Activated CD4-positive, CD25-positive, alpha-beta regulatory T cell (primary cell): ENCODE results near the gene IGDCC3.

Experiments used
- DNase-seq, 4 experiments: peaks; one replicate each; lab custom pipeline; 2025; lab: John Stamatoyannopoulos, UW

Gene IGDCC3

DNA sequence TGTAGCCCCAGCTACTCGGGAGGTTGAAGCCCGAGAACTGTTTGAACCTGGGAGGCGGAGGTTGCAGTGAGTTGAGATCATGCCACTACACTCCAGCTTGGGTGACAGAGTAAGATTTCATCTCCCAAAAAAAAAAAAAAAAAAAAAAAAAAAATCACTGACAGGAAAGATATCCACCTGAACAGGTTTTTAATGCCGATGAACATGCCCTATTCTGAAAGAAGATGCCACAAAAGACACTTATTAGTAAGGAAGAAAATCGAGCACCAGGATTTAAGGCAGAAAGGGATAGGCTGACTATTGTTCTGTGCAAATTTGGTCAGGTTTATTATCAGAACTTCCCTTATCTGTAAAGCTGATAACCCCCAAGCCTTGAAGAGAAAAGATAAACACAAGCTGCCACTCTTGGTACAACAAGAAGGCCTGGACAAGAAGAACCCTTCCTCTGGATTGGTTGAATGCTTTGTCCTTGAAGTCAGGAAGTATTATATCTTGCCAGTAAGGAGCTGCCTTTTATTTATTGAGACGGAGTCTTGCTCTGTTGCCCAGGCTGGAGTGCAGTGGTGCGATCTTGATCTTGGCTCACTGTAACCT, 88.4 kb downstream of the IGDCC3 start:
- no peak for DNase-seq

DNA sequence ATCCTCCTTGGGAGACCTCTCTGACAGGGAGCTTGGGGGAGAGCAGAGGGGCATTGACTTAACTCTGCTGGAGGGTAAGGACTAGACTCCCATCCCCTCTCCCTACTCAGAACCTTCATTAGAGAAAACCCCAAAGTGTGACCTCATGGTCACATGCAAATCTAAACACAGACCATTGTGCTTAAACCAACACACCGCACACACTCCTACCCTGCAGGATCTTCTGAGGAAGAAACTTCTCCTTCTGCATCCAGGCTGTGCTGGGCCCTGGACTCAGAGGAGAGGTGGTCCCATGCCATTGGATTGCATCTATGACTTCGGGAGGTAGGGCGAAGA, 90.3 kb downstream of the IGDCC3 start:
- no peak for DNase-seq

DNA sequence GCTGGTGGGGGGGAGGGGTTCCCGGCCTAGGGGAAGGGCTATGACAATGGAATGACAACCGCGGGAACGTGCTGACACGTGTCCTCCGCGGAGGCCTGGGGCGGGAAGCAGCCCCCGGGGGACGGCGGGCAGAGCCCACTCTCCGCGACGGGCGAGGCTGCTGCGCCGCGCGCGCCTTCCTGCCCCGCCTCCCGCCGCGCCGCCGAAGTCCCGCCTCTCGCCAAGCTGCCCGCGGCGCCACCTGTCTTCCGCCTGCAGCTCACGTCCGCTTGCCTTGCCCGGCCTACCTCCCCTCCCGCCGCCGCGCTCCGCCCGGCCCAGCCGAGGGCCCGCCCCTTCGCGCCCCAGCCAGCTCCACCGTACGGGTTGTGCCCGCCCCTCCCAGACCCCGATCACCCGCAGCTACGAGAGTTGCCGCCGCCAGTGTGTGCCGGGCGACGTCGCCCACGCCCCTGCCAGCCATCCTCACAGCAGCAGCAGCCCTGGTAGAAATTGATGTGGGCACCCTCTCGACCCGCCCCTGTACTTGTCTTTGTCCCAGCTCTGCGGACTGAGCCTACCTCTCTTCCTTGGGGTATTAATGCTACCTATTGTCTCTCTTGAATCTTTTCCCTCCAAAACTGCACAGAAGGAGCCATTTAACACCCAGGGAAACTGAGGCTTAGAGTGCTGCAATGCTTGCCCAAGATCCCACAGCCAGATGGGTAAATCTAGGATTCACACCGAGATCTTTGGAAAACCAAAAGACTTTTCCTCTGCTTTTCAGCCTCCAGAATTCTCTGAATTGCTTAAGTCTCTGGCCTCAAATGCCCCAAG, 90.9 kb downstream of the IGDCC3 start, which contains the start of gene PARP16:
PARP16 (minus strand) TSS at position 180 of the 816 bp plus-strand sequence. CDS start 457 bp downstream, outside the sequence.
- DNase-seq = peak; percentile 71 to 88 (median 85)

- no peak for DNase-seq
Measured at GRCh38 chr15:65286069-65286703, 91.6 kb downstream of the IGDCC3 start.

DNA sequence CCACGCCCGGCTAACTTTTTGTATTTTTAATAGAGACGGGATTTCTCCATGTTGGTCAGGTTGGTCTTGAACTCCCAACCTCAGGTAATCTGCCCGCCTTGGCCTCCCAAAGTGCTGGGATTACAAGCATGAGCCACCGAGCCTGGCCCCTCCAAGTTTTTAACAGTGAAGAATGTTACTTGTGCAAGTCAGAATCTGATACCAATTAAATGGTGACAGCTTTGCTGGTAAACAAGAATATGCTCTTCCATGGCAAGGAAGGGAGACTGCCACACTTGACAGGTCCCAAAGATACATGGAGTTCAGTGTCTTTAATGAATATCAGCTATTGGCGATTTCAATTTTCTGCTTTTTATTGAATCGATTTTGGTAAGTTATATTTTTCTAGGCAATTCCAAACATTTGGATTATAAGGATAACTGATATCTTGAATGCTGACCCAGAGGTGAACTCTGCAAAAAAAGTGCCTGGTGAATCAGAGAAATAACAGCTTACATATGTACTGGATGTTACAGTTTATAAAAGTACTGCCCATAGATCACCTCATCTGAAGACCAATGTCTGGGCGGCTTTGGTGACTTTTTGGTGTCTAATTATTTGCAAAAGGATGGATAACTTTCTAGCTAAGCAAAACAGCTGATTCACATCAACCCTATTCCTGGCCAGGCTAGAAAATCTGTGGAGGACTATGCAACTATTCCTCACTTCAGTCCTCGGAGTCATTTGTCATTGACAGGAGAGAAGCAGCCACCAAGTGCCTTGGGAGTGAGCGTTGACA, 92.3 kb downstream of the IGDCC3 start:
- no peak for DNase-seq

DNA sequence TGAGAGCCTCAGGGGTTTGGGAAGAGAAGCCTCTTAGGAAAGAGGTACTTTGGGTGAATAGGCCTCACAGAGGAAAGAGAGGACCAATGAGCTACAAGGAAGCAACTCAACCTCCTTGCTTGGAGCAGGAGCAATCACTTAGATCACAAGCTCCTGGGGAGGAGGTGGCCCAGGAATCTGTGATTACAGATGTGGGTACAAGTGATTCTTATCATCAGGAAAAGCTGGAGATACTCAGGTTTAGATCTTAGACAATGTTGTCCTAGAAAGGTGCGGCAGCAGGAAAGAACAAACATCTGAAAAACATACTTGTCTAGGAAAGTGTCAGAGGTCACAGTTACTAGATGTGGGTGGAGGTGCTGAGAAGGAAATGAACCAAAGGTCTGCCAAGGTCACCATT, 99.3 kb downstream of the IGDCC3 start:
- no peak for DNase-seq
